Measurements from ENCODE around the gene MTHFD2L. TPM values are rescaled to one million over a fixed set of nuclear protein-coding genes. Genes with fewer than 3 reads are reported as not detected.

MTHFD2L gene
- total and polyA plus RNA-seq, 2 of the 8 experiments (the other 6 are each of a cell fraction or from before 2014, with no cell fraction given), result 5.4 to 15.0 TPM

- TF ChIP-seq HDAC6 (IDR thresholded peaks at IDR 0.05; ENCODE audit: low read depth, low read length) (no peak), BRCA1 (IDR thresholded peaks at IDR 0.05; ENCODE audit: low read depth, low read length) (no peak), CEBPB (IDR thresholded peaks at IDR 0.05; ENCODE audit: low read depth, low read length) (no peak)
Observed at GRCh38 chr4:74161666-74162450, 3.9 kb downstream of the MTHFD2L start (continued).

Measured in H1 (cell line).